B cell (primary cell): Measurements from ENCODE around the gene TUBA4B. TPM values are rescaled to one million over a fixed set of nuclear protein-coding genes. Genes with fewer than 3 reads are reported as not detected.

Experiments used
- ATAC-seq: fragments of 200-7000 bp; cut with Tn5 transposase; one replicate; pipeline ENCODE4 v1.10.0; 2021; ENCODE audit warnings: low read depth, mild to moderate bottlenecking, moderate number of reproducible peaks, moderate library complexity
- CTCF ChIA-PET: fragments of 350-600 bp; sonication (Branson Sonifier 250); formaldehyde crosslinking; loops from one replicate; lab custom pipeline; 2021; ENCODE audit warnings: antibody characterized with exemption, inconsistent platforms; lab: Charles Lee
- POLR2A ChIA-PET: fragments of 350-600 bp; sonication (Branson Sonifier 250); formaldehyde crosslinking; loops from one replicate; lab custom pipeline; 2021; ENCODE audit warnings: antibody characterized with exemption; lab: Charles Lee
- DNase-seq: peaks from one replicate; pipeline ENCODE4 v3.0.0; 2013
- H2AFZ ChIP-seq: 2 replicates; pipeline ENCODE4 v1.6.1; 2012; ENCODE audit warnings: mild to moderate bottlenecking, low read depth, low read length; ENCODE audit not compliant: insufficient read depth, poor library complexity, severe bottlenecking
- H3K27ac ChIP-seq, 2 donors: 1 replicate in 1 of 2; 2 replicates in 1 of 2; pipeline ENCODE4 v1.5.1; 2012 to 2013; ENCODE audit warnings: low read length in 2 of 2, mild to moderate bottlenecking in 2 of 2, moderate library complexity in 1 of 2
- H3K27me3 ChIP-seq, 4 experiments: fragments of 200-600 bp in 1 of 4; sonication (generic) in 1 of 4; replicated peaks in 1 of 4; 1 replicate in 2 of 4; 2 replicates in 2 of 4; pipeline versions ENCODE4 v1.6.1 to v1.7.0; 2013 to 2016; ENCODE audit warnings: low read length in 3 of 4, mild to moderate bottlenecking in 2 of 4, mixed read lengths in 1 of 4, moderate library complexity in 1 of 4; ENCODE audit not compliant: insufficient read depth in 4 of 4, control insufficient read depth in 3 of 4; ENCODE audit errors: control extremely low read depth in 1 of 4
- H3K36me3 ChIP-seq, 2 experiments: replicated peaks in 1 of 2; 1 replicate in 1 of 2; 2 replicates in 1 of 2; pipeline versions ENCODE4 v1.6.1 to v1.7.1; 2013; ENCODE audit warnings: low read length in 1 of 2; ENCODE audit not compliant: insufficient read depth in 2 of 2, control insufficient read depth in 1 of 2; ENCODE audit errors: control extremely low read depth in 1 of 2, extremely low read depth in 1 of 2
- H3K4me1 ChIP-seq, 2 donors: fragments of 200-600 bp in 1 of 2; sonication (generic) in 1 of 2; 1 replicate in 1 of 2; 2 replicates in 1 of 2; pipeline versions ENCODE4 v1.5.1 to v1.6.1; 2013 to 2017; ENCODE audit warnings: low read length in 2 of 2; ENCODE audit not compliant: control insufficient read depth in 2 of 2, insufficient read depth in 2 of 2
- H3K4me2 ChIP-seq: replicated peaks from 2 replicates; pipeline ENCODE3; 2012; ENCODE audit warnings: mild to moderate bottlenecking, low read depth, low read length; ENCODE audit not compliant: poor library complexity, severe bottlenecking
- H3K4me3 ChIP-seq, 5 experiments: fragments of 200-600 bp in 1 of 5; sonication (generic) in 1 of 5; 1 replicate in 3 of 5; 2 replicates in 2 of 5; pipeline versions ENCODE4 v1.5.1 to v1.7.0; 2011 to 2016; ENCODE audit warnings: low read length in 4 of 5, mild to moderate bottlenecking in 4 of 5, low read depth in 2 of 5, control low read depth in 1 of 5, moderate library complexity in 1 of 5; ENCODE audit not compliant: insufficient read depth in 1 of 5; ENCODE audit errors: control extremely low read depth in 1 of 5, extremely low read depth in 1 of 5
- H3K79me2 ChIP-seq: fragments of 200-600 bp; sonication (generic); one replicate; pipeline ENCODE4 v1.6.0; 2016; ENCODE audit warnings: low read length; ENCODE audit not compliant: control insufficient read depth, insufficient read depth
- H3K9ac ChIP-seq: fragments of 200-600 bp; sonication (generic); 2 replicates; pipeline ENCODE4 v1.6.1; 2017; ENCODE audit warnings: mild to moderate bottlenecking, low read length, moderate library complexity
- H3K9me3 ChIP-seq, 3 donors: one replicate each; pipeline versions ENCODE4 v1.6.1 to v1.7.1; 2013; ENCODE audit warnings: low read length in 2 of 3; ENCODE audit not compliant: control insufficient read depth in 2 of 3, insufficient read depth in 1 of 3; ENCODE audit errors: control extremely low read depth in 1 of 3
- H4K20me1 ChIP-seq: 2 replicates; pipeline ENCODE4 v1.6.0; 2012; ENCODE audit warnings: mild to moderate bottlenecking, low read length; ENCODE audit not compliant: insufficient read depth, control insufficient read depth, poor library complexity, severe bottlenecking
- H3K27ac Mint-ChIP-seq: one replicate; pipeline ENCODE4 v1.8.0; 2021; ENCODE audit warnings: mixed read lengths
- H3K27me3 Mint-ChIP-seq: one replicate; pipeline ENCODE4 v1.8.0; 2021; ENCODE audit warnings: mixed read lengths
- H3K4me1 Mint-ChIP-seq: one replicate; pipeline ENCODE4 v1.8.0; 2021; ENCODE audit warnings: mixed read lengths
- H3K4me3 Mint-ChIP-seq: one replicate; pipeline ENCODE4 v1.8.0; 2021; ENCODE audit warnings: mixed read lengths
- H3K9me3 Mint-ChIP-seq: one replicate; pipeline ENCODE4 v1.8.0; 2022; ENCODE audit warnings: mixed read lengths; ENCODE audit not compliant: insufficient read depth
- CTCF ChIP-seq: fragments of 200-600 bp; IDR thresholded peaks from one replicate; pipeline ENCODE4 v1.8.0; 2022; ENCODE audit warnings: antibody characterized with exemption, mild to moderate bottlenecking
- EZH2 ChIP-seq: IDR thresholded peaks from 2 replicates; pipeline ENCODE4 v1.6.1; 2012; ENCODE audit warnings: borderline replicate concordance, low read depth, mild to moderate bottlenecking, moderate library complexity, low read length; ENCODE audit not compliant: insufficient read depth, poor library complexity, severe bottlenecking
- WGBS: methylation state at CpG from one replicate; pipeline ENCODE4 v1.1.5; 2013; ENCODE audit warnings: missing lambda C conversion rate; ENCODE audit not compliant: insufficient coverage; 5-methylcytosine and 5-hydroxymethylcytosine counted together
- intact Hi-C: fragments of 100-400 bp; cut with micrococcal nuclease; formaldehyde crosslinking; loops from one replicate; pipeline ENCODE4 v1.10.0; 2022
- polyA plus RNA-seq: library from polyadenylated mRNA; depleted of rRNA; stranded (reverse); fragments of >200 nt; gene quantifications from 2 replicates; pipeline ENCODE4 v1.2.3, GENCODE V29; 2012
- total RNA-seq, 2 donors: library from RNA; stranded (reverse); fragments of 120-200 nt in 1 of 2; gene quantifications; 1 replicate in 1 of 2; 2 replicates in 1 of 2; pipeline versions ENCODE4 v1.2.3 to v1.2.4, GENCODE V29; 2013 to 2022

TUBA4B gene
- total and polyA plus RNA-seq, 2 donors (not counting 1 experiment from before 2014, with no cell fraction given): not detected

GRCh38 chr2:219300022-219300421, 47.0 kb downstream of the TUBA4B start:
- ChIA-PET POLR2A (no interaction called here), CTCF (interaction anchor here (0.9 to 10.3 kb wide), 13 partner anchors 9 to 590 kb away, joined by 3 to 136 read pairs (median 5); partner anchors contain the start of genes ANKZF1, ATG9A, CNPPD1 and DNAJB2)
- Histone ChIP-seq H3K4me1 (peaks cover 7 to 10% of the 10 kb centered on the region in 2 donors), H2AFZ (no peak overlapping the region), H3K9ac (no peak overlapping the region), H3K4me3 (no peak overlapping the region), H4K20me1 (no peaks in the 10 kb centered on the region), H3K27ac (no peak overlapping the region), H3K27me3 (peaks cover 0 to 22% (median 1%) of the 10 kb centered on the region in 4 experiments), H3K79me2 (no peaks in the 10 kb centered on the region), H3K4me2 (no peak overlapping the region), H3K36me3 (no peaks in the 10 kb centered on the region), H3K9me3 (no peaks in the 10 kb centered on the region)
- ATAC-seq (no peak), DNase-seq (no peak)
- Mint-ChIP-seq H3K4me1 (peaks cover 6% of the 10 kb centered on the region), H3K9me3 (no peaks in the 10 kb centered on the region), H3K27ac (no peak overlapping the region), H3K27me3 (peaks cover 32% of the 10 kb centered on the region), H3K4me3 (no peak overlapping the region)
- intact Hi-C loops: no loop called here
- WGBS: 80% methylated on average over 3 of the region's 5 CpGs
- TF ChIP-seq CTCF: no peak
- TF ChIP-seq EZH2: no peak

GRCh38 chr2:219302412-219302968, 49.4 kb downstream of the TUBA4B start:
- Histone ChIP-seq H3K4me3 (no peak overlapping the region), H3K79me2 (no peaks in the 10 kb centered on the region), H3K4me1 (peaks cover 4 to 6% of the 10 kb centered on the region in 2 donors), H2AFZ (no peak overlapping the region), H3K9me3 (peaks cover 0 to 3% (median 0%) of the 10 kb centered on the region in 3 donors), H3K27ac (no peak overlapping the region), H3K27me3 (peaks cover 0 to 27% (median 10%) of the 10 kb centered on the region in 4 experiments), H3K9ac (no peak overlapping the region), H3K4me2 (no peak overlapping the region), H3K36me3 (no peaks in the 10 kb centered on the region), H4K20me1 (no peaks in the 10 kb centered on the region)
- ChIA-PET CTCF (interaction anchor here (1.1 to 6.6 kb wide), 2 partner anchors 24 to 154 kb away, joined by 4 to 46 read pairs; partner anchors contain the start of gene DNAJB2), POLR2A (no interaction called here)
- no peaks in the 10 kb centered on the region for H3K4me1 Mint-ChIP-seq
- H3K27me3 Mint-ChIP-seq: peaks cover 50% of the 10 kb centered on the region
- peaks cover 2% of the 10 kb centered on the region for H3K9me3 Mint-ChIP-seq
- H3K4me3 Mint-ChIP-seq: no peak overlapping the region
- TF ChIP-seq EZH2 (no peak), CTCF (no peak)
- 84% methylated on average over 11 of the region's 11 CpGs for WGBS
- ATAC-seq (no peak), DNase-seq (no peak)
- intact Hi-C loops: no loop called here
- no peak overlapping the region for H3K27ac Mint-ChIP-seq
